GM23338 (cell line): ENCODE measurements around the gene C17orf114.

Experiments
- ATAC-seq: fragments of 200-7000 bp; cut with Tn5 transposase; 3 replicates; pipeline ENCODE4 v1.9.1; 2020
- DNase-seq: peaks from one replicate; pipeline ENCODE4 v3.0.0-alpha.2; 2015; ENCODE audit warnings: low spot score
- H2AFZ ChIP-seq: fragments of 200-600 bp; sonication (generic); 2 replicates; pipeline ENCODE4 v1.8.0; 2016; ENCODE audit warnings: antibody characterized with exemption, mild to moderate bottlenecking, moderate library complexity
- H3F3A ChIP-seq: fragments of 200-600 bp; sonication (generic); replicated peaks from 2 replicates; pipeline ENCODE4 v1.8.0; 2017; ENCODE audit warnings: antibody characterized with exemption, mixed run types, low read depth
- H3K27ac ChIP-seq: fragments of 200-600 bp; sonication (generic); 2 replicates; pipeline ENCODE4 v1.6.1; 2016; ENCODE audit warnings: low read depth
- H3K27me3 ChIP-seq: fragments of 200-600 bp; sonication (generic); 2 replicates; pipeline ENCODE4 v1.8.0; 2016; ENCODE audit warnings: mild to moderate bottlenecking, mixed run types, moderate library complexity; ENCODE audit not compliant: insufficient read depth
- H3K36me3 ChIP-seq: fragments of 200-600 bp; sonication (generic); 2 replicates; pipeline ENCODE4 v1.8.0; 2016; ENCODE audit warnings: mild to moderate bottlenecking; ENCODE audit not compliant: insufficient read depth
- H3K4me1 ChIP-seq: fragments of 200-600 bp; sonication (generic); 2 replicates; pipeline ENCODE4 v1.8.0; 2016; ENCODE audit warnings: mild to moderate bottlenecking, moderate library complexity; ENCODE audit not compliant: insufficient read depth
- H3K4me2 ChIP-seq: fragments of 200-600 bp; sonication (generic); 2 replicates; pipeline ENCODE4 v1.7.1; 2017; ENCODE audit warnings: mixed run types
- H3K4me3 ChIP-seq: fragments of 200-600 bp; sonication (generic); 2 replicates; pipeline ENCODE4 v1.6.1; 2016; ENCODE audit warnings: mixed run types
- H3K79me2 ChIP-seq: fragments of 200-600 bp; sonication (generic); replicated peaks from 2 replicates; pipeline ENCODE4 v1.8.0; 2017; ENCODE audit warnings: mild to moderate bottlenecking; ENCODE audit not compliant: insufficient read depth
- H3K9me2 ChIP-seq: fragments of 200-600 bp; sonication (generic); 2 replicates; pipeline ENCODE4 v1.8.0; 2017; ENCODE audit not compliant: insufficient read depth
- H4K20me1 ChIP-seq: fragments of 200-600 bp; sonication (generic); replicated peaks from 2 replicates; pipeline ENCODE4 v1.8.0; 2017; ENCODE audit warnings: mild to moderate bottlenecking; ENCODE audit not compliant: insufficient read depth
- H3K27ac Mint-ChIP-seq: 2 replicates; pipeline ENCODE4 v1.8.0; 2020; ENCODE audit warnings: inconsistent platforms, mild to moderate bottlenecking, moderate library complexity, mixed read lengths
- H3K27me3 Mint-ChIP-seq: 3 replicates; pipeline ENCODE4 v1.8.0; 2022; ENCODE audit warnings: low read depth, mild to moderate bottlenecking, moderate library complexity, mixed read lengths, inconsistent platforms; ENCODE audit not compliant: insufficient read depth, poor library complexity
- H3K36me3 Mint-ChIP-seq: 3 replicates; pipeline ENCODE4 v1.8.0; 2021; ENCODE audit warnings: low read depth, mild to moderate bottlenecking, inconsistent platforms, moderate library complexity, mixed read lengths
- H3K4me1 Mint-ChIP-seq: 3 replicates; pipeline ENCODE4 v1.8.0; 2020; ENCODE audit warnings: mild to moderate bottlenecking, inconsistent platforms, mixed read lengths
- H3K4me3 Mint-ChIP-seq: 3 replicates; pipeline ENCODE4 v1.8.0; 2021; ENCODE audit warnings: moderate library complexity, mild to moderate bottlenecking, inconsistent platforms, mixed read lengths
- H3K9me3 Mint-ChIP-seq: 3 replicates; pipeline ENCODE4 v1.8.0; 2020; ENCODE audit warnings: moderate library complexity, mild to moderate bottlenecking, inconsistent platforms, mixed read lengths
- CREB1 ChIP-seq: fragments of 250-450 bp; sonication (Bioruptor Pico); IDR thresholded peaks from 2 replicates; pipeline ENCODE4 v1.5.0; 2020; ENCODE audit warnings: low read depth, mild to moderate bottlenecking, moderate library complexity
- CTCF ChIP-seq, 2 experiments: fragments of 200-600 bp in 1 of 2; sonication (generic) in 1 of 2; conservative IDR thresholded peaks; 2 replicates each; pipeline versions ENCODE4 v1.5.1 to v1.6.1; 2016 to 2017; ENCODE audit warnings: antibody characterized with exemption in 2 of 2, low read depth in 2 of 2, mild to moderate bottlenecking in 2 of 2, moderate library complexity in 1 of 2
- ETS1 ChIP-seq: IDR thresholded peaks from 2 replicates; pipeline ENCODE4 v1.6.1; 2016; ENCODE audit warnings: antibody characterized with exemption
- EZH2phosphoT487 ChIP-seq: fragments of 200-600 bp; sonication (generic); IDR thresholded peaks from one replicate; pipeline ENCODE4 v1.8.1; 2018; ENCODE audit warnings: antibody characterized with exemption; ENCODE audit not compliant: unreplicated experiment
- POLR2AphosphoS5 ChIP-seq: IDR thresholded peaks from 2 replicates; pipeline ENCODE4 v1.6.1; 2016; ENCODE audit warnings: antibody characterized with exemption, low read depth
- STAT1 ChIP-seq: IDR thresholded peaks from one replicate; pipeline ENCODE4 v1.6.1; 2016; ENCODE audit warnings: antibody characterized with exemption; ENCODE audit not compliant: unreplicated experiment
- ZNF114 ChIP-seq: fragments of 250-450 bp; sonication (Bioruptor Pico); IDR thresholded peaks from 2 replicates; pipeline ENCODE4 v1.5.0; 2020; ENCODE audit warnings: mild to moderate bottlenecking, moderate library complexity
- ZNF331 ChIP-seq: fragments of 250-450 bp; sonication (Bioruptor Pico); IDR thresholded peaks from 2 replicates; pipeline ENCODE4 v1.5.0; 2020; ENCODE audit warnings: low read depth, mild to moderate bottlenecking, moderate library complexity
- TF ChIP-seq, protein P1 (sequence below): IDR thresholded peaks from one replicate; pipeline ENCODE4 v1.6.1; 2018; ENCODE audit warnings: antibody characterized with exemption; ENCODE audit not compliant: unreplicated experiment

C17orf114 gene

GRCh38 chr17:4790705-4791088 lies 11.4 kb downstream of the C17orf114 start:
- H3K27ac ChIP-seq, result no peak overlapping the region

More at GRCh38 chr17:4790705-4791088, 11.4 kb downstream of the C17orf114 start:
- DNase-seq, result no peak
- Histone ChIP-seq H4K20me1 (no peaks in the 10 kb centered on the region), H3K9me2 (no peaks in the 10 kb centered on the region), H3K4me3 (peak overlapping the region; percentile 87), H3F3A (peaks cover 16% of the 10 kb centered on the region; the same call in 1 of the 2 replicates), H3K4me2 (peak overlapping the region; percentile 99), H3K4me1 (peaks cover 28% of the 10 kb centered on the region), H3K79me2 (no peaks in the 10 kb centered on the region), H3K36me3 (no peaks in the 10 kb centered on the region), H3K27me3 (peaks cover 42% of the 10 kb centered on the region), H2AFZ (no peak overlapping the region)
- no peak for ATAC-seq
- TF ChIP-seq ETS1, result no peak
- no peak for TF ChIP-seq POLR2AphosphoS5
- no peak for TF ChIP-seq STAT1
- TF ChIP-seq CTCF (conservative IDR thresholded peaks at IDR 0.05; ENCODE audit: low read depth in 2 of 2), result no peak
- TF ChIP-seq ZNF331 (CRISPR knock-in tag), result no peak
- no peak for TF ChIP-seq EZH2phosphoT487
- TF ChIP-seq, protein P1, sequence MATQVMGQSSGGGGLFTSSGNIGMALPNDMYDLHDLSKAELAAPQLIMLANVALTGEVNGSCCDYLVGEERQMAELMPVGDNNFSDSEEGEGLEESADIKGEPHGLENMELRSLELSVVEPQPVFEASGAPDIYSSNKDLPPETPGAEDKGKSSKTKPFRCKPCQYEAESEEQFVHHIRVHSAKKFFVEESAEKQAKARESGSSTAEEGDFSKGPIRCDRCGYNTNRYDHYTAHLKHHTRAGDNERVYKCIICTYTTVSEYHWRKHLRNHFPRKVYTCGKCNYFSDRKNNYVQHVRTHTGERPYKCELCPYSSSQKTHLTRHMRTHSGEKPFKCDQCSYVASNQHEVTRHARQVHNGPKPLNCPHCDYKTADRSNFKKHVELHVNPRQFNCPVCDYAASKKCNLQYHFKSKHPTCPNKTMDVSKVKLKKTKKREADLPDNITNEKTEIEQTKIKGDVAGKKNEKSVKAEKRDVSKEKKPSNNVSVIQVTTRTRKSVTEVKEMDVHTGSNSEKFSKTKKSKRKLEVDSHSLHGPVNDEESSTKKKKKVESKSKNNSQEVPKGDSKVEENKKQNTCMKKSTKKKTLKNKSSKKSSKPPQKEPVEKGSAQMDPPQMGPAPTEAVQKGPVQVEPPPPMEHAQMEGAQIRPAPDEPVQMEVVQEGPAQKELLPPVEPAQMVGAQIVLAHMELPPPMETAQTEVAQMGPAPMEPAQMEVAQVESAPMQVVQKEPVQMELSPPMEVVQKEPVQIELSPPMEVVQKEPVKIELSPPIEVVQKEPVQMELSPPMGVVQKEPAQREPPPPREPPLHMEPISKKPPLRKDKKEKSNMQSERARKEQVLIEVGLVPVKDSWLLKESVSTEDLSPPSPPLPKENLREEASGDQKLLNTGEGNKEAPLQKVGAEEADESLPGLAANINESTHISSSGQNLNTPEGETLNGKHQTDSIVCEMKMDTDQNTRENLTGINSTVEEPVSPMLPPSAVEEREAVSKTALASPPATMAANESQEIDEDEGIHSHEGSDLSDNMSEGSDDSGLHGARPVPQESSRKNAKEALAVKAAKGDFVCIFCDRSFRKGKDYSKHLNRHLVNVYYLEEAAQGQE, result no peak
- no peak for TF ChIP-seq ZNF114 (CRISPR knock-in tag)
- no peak for TF ChIP-seq CREB1
- peaks cover 41% of the 10 kb centered on the region for H3K27me3 Mint-ChIP-seq
- H3K27ac Mint-ChIP-seq, result no peak overlapping the region
- H3K9me3 Mint-ChIP-seq, result no peaks in the 10 kb centered on the region; the same call in 2 of the 3 replicates
- peaks cover 5% of the 10 kb centered on the region; the same call in 1 of the 3 replicates for H3K36me3 Mint-ChIP-seq
- H3K4me1 Mint-ChIP-seq, result peaks cover 23% of the 10 kb centered on the region
- H3K4me3 Mint-ChIP-seq, result peak overlapping the region; percentile 82
